ENCODE measurements around the gene OR5M3.

DNA sequence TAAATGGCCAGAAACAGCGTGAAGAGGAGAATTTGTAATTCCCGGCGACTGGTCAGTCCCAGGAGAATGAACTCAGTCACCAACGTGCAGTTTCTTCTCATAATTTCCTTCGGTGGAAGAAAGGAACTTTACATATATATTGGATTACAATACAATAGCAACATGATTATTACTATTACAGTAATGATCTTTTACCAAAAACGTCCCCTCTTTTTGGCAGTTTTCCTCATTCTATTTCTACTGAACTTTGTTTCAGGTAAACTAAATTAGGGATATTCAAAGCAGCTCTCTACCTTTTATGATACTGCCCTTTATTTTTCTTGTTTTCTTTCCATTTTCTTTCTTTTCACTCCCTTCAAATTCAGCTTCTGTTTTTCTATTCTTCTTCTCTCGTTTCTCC, 18.1 kb upstream of the OR5M3 start, which contains the start of gene OR5M8:
- TF ChIP-seq GATA2 (IDR thresholded peaks at IDR 0.05; ENCODE audit: low read depth, low read length): no peak
- TF ChIP-seq GATA3 (IDR thresholded peaks at IDR 0.05; ENCODE audit: low read depth, low read length): no peak

Data from SH-SY5Y (cell line).